Measurements from ENCODE around the gene ZNRD2. TPM values are rescaled to one million over a fixed set of nuclear protein-coding genes. Genes with fewer than 3 reads are reported as not detected.
A peak's percentile ranks its signal among the peaks of the same experiment; 100 is the strongest.

Gene ZNRD2
- total RNA-seq, 2 donors from 2014 or later, result 39.2 to 66.9 TPM

DNA sequence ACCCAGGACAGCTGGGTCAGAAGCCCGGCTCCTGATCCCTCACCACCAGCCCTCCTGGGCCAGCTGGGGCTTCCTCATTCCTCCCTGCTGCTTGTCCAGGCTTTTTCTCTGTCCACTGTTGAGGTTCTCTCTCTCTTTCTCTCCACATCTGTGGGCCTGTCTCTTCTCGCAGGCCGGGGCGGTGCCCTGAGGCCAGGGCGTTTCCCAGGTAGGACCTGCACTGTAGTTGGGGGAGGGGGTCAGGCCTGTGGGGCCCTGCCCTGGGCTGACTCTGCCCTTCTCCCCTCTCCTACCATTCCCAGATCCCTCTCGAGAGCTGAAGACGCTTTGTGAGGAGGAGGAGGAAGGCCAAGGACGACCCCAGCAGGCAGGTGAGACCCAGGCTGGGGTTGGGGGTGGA lies 10.5 kb downstream of the ZNRD2 start:
- Histone ChIP-seq H3K36me3 (replicated peaks in 1 of 2; ENCODE audit: insufficient read depth in 1 of 2, low read depth in 2 of 2) (peaks cover 0 to 1% of the 10 kb centered on the region in 2 donors), H3K27me3 (no peaks in the 10 kb centered on the region), H3K4me1 (peaks cover 20% of the 10 kb centered on the region), H3K27ac (no peak overlapping the region), H3K4me3 (no peak overlapping the region), H3K9me3 (no peaks in the 10 kb centered on the region)
- DNase-seq, result no peak
- no peak for ATAC-seq
- intact Hi-C loops (cut with DNase I), result no loop called here
- WGBS, 2 donors, result 95 to 96% methylated on average over 7 to 8 of the region's 8 CpGs
- TF ChIP-seq POLR2A (IDR thresholded peaks at IDR 0.05), result no peak
- TF ChIP-seq, protein P1, sequence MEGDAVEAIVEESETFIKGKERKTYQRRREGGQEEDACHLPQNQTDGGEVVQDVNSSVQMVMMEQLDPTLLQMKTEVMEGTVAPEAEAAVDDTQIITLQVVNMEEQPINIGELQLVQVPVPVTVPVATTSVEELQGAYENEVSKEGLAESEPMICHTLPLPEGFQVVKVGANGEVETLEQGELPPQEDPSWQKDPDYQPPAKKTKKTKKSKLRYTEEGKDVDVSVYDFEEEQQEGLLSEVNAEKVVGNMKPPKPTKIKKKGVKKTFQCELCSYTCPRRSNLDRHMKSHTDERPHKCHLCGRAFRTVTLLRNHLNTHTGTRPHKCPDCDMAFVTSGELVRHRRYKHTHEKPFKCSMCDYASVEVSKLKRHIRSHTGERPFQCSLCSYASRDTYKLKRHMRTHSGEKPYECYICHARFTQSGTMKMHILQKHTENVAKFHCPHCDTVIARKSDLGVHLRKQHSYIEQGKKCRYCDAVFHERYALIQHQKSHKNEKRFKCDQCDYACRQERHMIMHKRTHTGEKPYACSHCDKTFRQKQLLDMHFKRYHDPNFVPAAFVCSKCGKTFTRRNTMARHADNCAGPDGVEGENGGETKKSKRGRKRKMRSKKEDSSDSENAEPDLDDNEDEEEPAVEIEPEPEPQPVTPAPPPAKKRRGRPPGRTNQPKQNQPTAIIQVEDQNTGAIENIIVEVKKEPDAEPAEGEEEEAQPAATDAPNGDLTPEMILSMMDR (IDR thresholded peaks at IDR 0.05), result no peak

DNA sequence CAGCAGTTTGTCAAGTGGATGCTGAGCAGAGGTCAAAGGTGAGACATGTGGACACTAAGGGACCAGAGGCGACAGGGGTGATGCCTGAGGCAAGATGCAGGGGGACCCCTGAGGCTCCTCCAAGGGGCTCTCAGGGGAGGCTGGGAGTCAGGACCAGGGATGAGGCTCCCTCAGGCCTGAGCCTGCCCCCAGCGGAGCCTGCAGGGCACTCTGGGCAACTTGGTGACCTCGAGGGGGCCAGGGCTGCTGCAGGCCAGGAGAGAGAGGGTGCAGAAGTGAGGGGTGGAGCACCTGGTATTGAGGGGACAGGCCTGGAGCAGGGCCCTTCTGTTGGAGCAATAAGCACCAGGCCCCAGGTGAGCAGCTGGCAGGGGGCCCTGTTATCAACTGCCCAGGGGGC lies 11.7 kb downstream of the ZNRD2 start:
- H3K4me1 ChIP-seq, result peaks cover 10% of the 10 kb centered on the region
- intact Hi-C loops (cut with DNase I), result no loop called here
- DNase-seq (no peak), ATAC-seq (no peak)
- H3K36me3 ChIP-seq (replicated peaks in 1 of 2; ENCODE audit: insufficient read depth in 1 of 2, low read depth in 2 of 2), result peaks cover 0 to 1% of the 10 kb centered on the region in 2 donors
- H3K9me3 ChIP-seq, result no peaks in the 10 kb centered on the region
- H3K27ac ChIP-seq, result no peak overlapping the region
- H3K4me3 ChIP-seq, result no peak overlapping the region
- no peaks in the 10 kb centered on the region for H3K27me3 ChIP-seq
- TF ChIP-seq POLR2A (IDR thresholded peaks at IDR 0.05), result no peak
- TF ChIP-seq, protein P1 (IDR thresholded peaks at IDR 0.05), result no peak
- WGBS, 2 donors, result 89 to 100% methylated on average over 2 to 3 of the region's 3 CpGs

DNA sequence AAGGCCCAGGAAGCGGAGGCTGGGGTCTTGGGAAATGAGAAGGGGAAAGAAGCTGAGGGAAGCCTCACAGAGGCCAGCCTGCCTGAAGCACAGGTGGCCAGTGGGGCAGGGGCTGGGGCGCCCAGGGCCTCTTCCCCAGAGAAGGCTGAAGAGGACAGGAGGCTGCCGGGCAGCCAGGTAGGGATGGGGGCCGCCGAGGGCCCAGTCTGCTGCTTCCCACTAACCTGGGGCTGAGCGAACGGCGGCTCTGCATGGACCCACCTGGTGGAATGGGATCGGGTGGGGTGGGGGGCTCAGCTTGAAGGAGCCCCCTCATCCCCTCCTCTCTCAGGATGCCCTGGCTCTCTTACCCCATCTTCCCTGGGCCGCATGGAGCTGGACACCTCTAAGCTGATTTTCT lies 13.3 kb downstream of the ZNRD2 start:
- Histone ChIP-seq H3K4me3 (no peak overlapping the region), H3K4me1 (no peaks in the 10 kb centered on the region), H3K27ac (no peak overlapping the region), H3K36me3 (replicated peaks in 1 of 2; ENCODE audit: insufficient read depth in 1 of 2, low read depth in 2 of 2) (peaks cover 0 to 1% of the 10 kb centered on the region in 2 donors), H3K27me3 (no peaks in the 10 kb centered on the region), H3K9me3 (no peaks in the 10 kb centered on the region)
- WGBS, 2 donors, result 78 to 86% methylated on average over 8 to 10 of the region's 10 CpGs
- DNase-seq (no peak), ATAC-seq (no peak)
- intact Hi-C loops (cut with DNase I), result no loop called here
- TF ChIP-seq POLR2A (IDR thresholded peaks at IDR 0.05), result no peak
- TF ChIP-seq, protein P1 (IDR thresholded peaks at IDR 0.05), result no peak

DNA sequence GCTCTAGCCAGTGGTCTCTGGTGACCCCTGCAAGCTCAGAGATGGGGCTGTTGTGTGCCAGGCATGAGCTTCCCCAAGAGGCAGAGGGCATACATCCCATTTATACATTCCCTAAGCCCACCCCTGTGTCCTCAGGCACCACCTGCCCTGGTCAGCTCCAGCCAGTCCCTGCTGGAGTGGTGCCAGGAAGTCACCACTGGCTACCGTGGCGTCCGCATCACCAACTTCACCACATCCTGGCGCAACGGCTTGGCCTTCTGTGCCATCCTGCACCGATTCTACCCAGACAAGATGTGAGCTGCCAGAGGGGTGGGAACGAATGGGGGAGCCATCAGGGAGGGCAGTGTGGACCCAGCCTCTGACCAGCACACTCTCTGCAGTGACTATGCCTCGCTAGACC lies 13.8 kb downstream of the ZNRD2 start:
- TF ChIP-seq, protein P1 (IDR thresholded peaks at IDR 0.05), result no peak
- TF ChIP-seq POLR2A (IDR thresholded peaks at IDR 0.05), result no peak
- intact Hi-C loops (cut with DNase I), result no loop called here
- WGBS, 2 donors, result 72 to 82% methylated on average over 6 to 8 of the region's 8 CpGs
- H3K27me3 ChIP-seq, result no peaks in the 10 kb centered on the region
- no peak overlapping the region for H3K27ac ChIP-seq
- peaks cover 0 to 1% of the 10 kb centered on the region in 2 donors for H3K36me3 ChIP-seq (replicated peaks in 1 of 2; ENCODE audit: insufficient read depth in 1 of 2, low read depth in 2 of 2)
- H3K4me3 ChIP-seq, result no peak overlapping the region
- H3K9me3 ChIP-seq, result no peaks in the 10 kb centered on the region
- no peak for DNase-seq
- ATAC-seq, result no peak
- no peaks in the 10 kb centered on the region for H3K4me1 ChIP-seq

DNA sequence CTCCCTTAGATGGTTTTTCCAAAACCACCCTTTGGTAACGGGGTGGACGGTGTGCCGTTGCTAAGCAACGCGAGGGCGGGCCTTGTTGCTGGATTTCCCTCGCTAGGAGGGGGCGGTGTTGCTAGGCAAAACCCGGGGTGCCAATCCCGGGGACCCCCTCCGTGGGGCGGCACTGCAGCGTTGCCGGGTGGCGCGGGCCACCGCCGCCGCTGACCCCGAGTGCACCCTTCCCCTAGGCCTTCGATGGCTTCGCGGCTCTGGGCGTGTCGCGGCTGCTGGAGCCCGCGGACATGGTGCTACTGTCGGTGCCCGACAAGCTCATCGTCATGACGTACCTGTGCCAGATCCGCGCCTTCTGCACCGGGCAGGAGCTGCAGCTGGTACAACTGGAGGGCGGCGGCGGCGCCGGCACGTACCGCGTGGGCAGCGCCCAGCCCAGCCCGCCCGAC lies 14.5 kb downstream of the ZNRD2 start:
- Histone ChIP-seq H3K9me3 (no peaks in the 10 kb centered on the region), H3K27me3 (no peaks in the 10 kb centered on the region), H3K4me1 (no peaks in the 10 kb centered on the region), H3K27ac (no peak overlapping the region), H3K36me3 (replicated peaks in 1 of 2; ENCODE audit: insufficient read depth in 1 of 2, low read depth in 2 of 2) (peaks cover 0 to 1% of the 10 kb centered on the region in 2 donors), H3K4me3 (no peak overlapping the region)
- DNase-seq (peak in 3 of 4 donors; percentile 42 to 48 (median 47)), ATAC-seq (peak; percentile 13)
- WGBS, 2 donors, result 35 to 37% methylated on average over 9 to 45 of the region's 46 CpGs
- no peak for TF ChIP-seq POLR2A (IDR thresholded peaks at IDR 0.05)
- TF ChIP-seq, protein P1 (IDR thresholded peaks at IDR 0.05), result no peak
- intact Hi-C loops (cut with DNase I), result no loop called here
